GM12878 (cell line): Measurements from ENCODE around the gene RECQL5. TPM values are rescaled to one million over a fixed set of nuclear protein-coding genes. Genes with fewer than 3 reads are reported as not detected.

Experiments used
- ATF7 ChIP-seq: fragments of 450-650 bp; IDR thresholded peaks from 2 replicates; pipeline ENCODE4 v1.6.1; 2016; ENCODE audit warnings: low read depth, mild to moderate bottlenecking
- CHD1 ChIP-seq: IDR thresholded peaks from 2 replicates; pipeline ENCODE4 v1.6.1; 2012; ENCODE audit warnings: low read depth, low read length, improper control_type of control experiment
- CREB1 ChIP-seq: IDR thresholded peaks from 2 replicates; pipeline ENCODE4 v1.6.1; 2012; ENCODE audit warnings: low read depth, mild to moderate bottlenecking, inconsistent platforms
- CREM ChIP-seq: IDR thresholded peaks from 2 replicates; pipeline ENCODE4 v1.6.1; 2014; ENCODE audit warnings: antibody characterized with exemption, low read depth
- EP300 ChIP-seq, 2 experiments: fragments of 150-350 bp in 1 of 2; IDR thresholded peaks; 2 replicates each; pipeline ENCODE4 v1.6.1; 2011 to 2012; ENCODE audit warnings: low read depth in 2 of 2, low read length in 2 of 2, borderline replicate concordance in 1 of 2, improper control_type of control experiment in 1 of 2, inconsistent platforms in 1 of 2; ENCODE audit not compliant: control insufficient read depth in 1 of 2
- FOS ChIP-seq: IDR thresholded peaks from 3 replicates; pipeline ENCODE4 v1.6.1; 2011; ENCODE audit warnings: borderline replicate concordance; ENCODE audit not compliant: insufficient read length; ENCODE audit errors: extremely low read depth
- GATAD2B ChIP-seq: fragments of 450-650 bp; conservative IDR thresholded peaks from 2 replicates; pipeline ENCODE4 v1.6.1; 2017; ENCODE audit warnings: low read depth, mild to moderate bottlenecking, moderate library complexity
- HDGF ChIP-seq: fragments of 450-650 bp; IDR thresholded peaks from 2 replicates; pipeline ENCODE4 v1.6.1; 2016; ENCODE audit warnings: antibody characterized with exemption
- KLF5 ChIP-seq: fragments of 450-650 bp; IDR thresholded peaks from 2 replicates; pipeline ENCODE4 v1.6.1; 2014; ENCODE audit warnings: mild to moderate bottlenecking; ENCODE audit not compliant: partially characterized antibody
- MEF2B ChIP-seq: fragments of 450-650 bp; IDR thresholded peaks from 2 replicates; pipeline ENCODE4 v1.6.1; 2018; ENCODE audit warnings: mild to moderate bottlenecking, moderate library complexity; ENCODE audit not compliant: partially characterized antibody, poor library complexity, severe bottlenecking
- PBX3 ChIP-seq: IDR thresholded peaks from 2 replicates; pipeline ENCODE4 v1.6.1; 2011; ENCODE audit warnings: mild to moderate bottlenecking, low read depth, low read length, moderate library complexity; ENCODE audit not compliant: insufficient replicate concordance
- POLR2A ChIP-seq: IDR thresholded peaks from 2 replicates; pipeline ENCODE4 v1.6.1; 2011; ENCODE audit warnings: low read depth, mild to moderate bottlenecking, low read length
- POLR2AphosphoS2 ChIP-seq: IDR thresholded peaks from 2 replicates; pipeline ENCODE4 v1.6.1; 2011; ENCODE audit warnings: low read depth, mild to moderate bottlenecking, low read length, improper control_type of control experiment, moderate library complexity
- POU2F2 ChIP-seq: IDR thresholded peaks from 3 replicates; pipeline ENCODE4 v1.6.1; 2011; ENCODE audit warnings: low read depth, mild to moderate bottlenecking, low read length, borderline replicate concordance
- REST ChIP-seq: IDR thresholded peaks from 2 replicates; pipeline ENCODE4 v1.6.1; 2012; ENCODE audit warnings: mild to moderate bottlenecking, low read depth, low read length
- RUNX3 ChIP-seq: IDR thresholded peaks from 2 replicates; pipeline ENCODE4 v1.6.1; 2012; ENCODE audit warnings: low read length, inconsistent platforms
- SMAD5 ChIP-seq: IDR thresholded peaks from 2 replicates; pipeline ENCODE4 v1.6.1; 2016; ENCODE audit warnings: antibody characterized with exemption, low read depth
- TARDBP ChIP-seq: IDR thresholded peaks from 2 replicates; pipeline ENCODE4 v1.6.1; 2016; ENCODE audit warnings: borderline replicate concordance
- TBL1XR1 ChIP-seq: IDR thresholded peaks from 2 replicates; pipeline ENCODE4 v1.6.1; 2012; ENCODE audit warnings: low read depth, low read length, improper control_type of control experiment
- ZNF217 ChIP-seq: fragments of 450-650 bp; IDR thresholded peaks from 2 replicates; pipeline ENCODE4 v1.6.1; 2017; ENCODE audit warnings: antibody characterized with exemption, mild to moderate bottlenecking
- polyA plus RNA-seq, 11 experiments: library from polyadenylated mRNA; depleted of rRNA in 4 of 11; unstranded in 6 of 11; stranded (reverse) in 5 of 11; fragments of >200 nt; fragmentation: Nextera tagmentation in 4 of 11; fragmentation: Illumina TruSeq in 1 of 11; extraction: Ambion mirVana in 4 of 11; extraction: Trizol in 1 of 11; gene quantifications; 1 replicate in 1 of 11; 2 replicates in 10 of 11; pipeline versions ENCODE4 v1.2.1 to v1.2.3, GENCODE V29; 2011 to 2016; ENCODE audit warnings: inconsistent platforms in 2 of 11, missing spikeins in 2 of 11, low read depth in 1 of 11
- total RNA-seq, 4 experiments: library from RNA; depleted of rRNA in 3 of 4; stranded (reverse); fragments of >200 nt in 3 of 4; fragmentation: Illumina TruSeq in 1 of 4; extraction: Trizol in 1 of 4; gene quantifications; 2 replicates each; pipeline versions ENCODE4 v1.2.1 to v1.2.3, GENCODE V29; 2013 to 2021
- TF ChIP-seq, protein P1 (sequence below): fragments of 450-650 bp; IDR thresholded peaks from 2 replicates; pipeline ENCODE4 v1.6.1; 2016; ENCODE audit warnings: mild to moderate bottlenecking
- TF ChIP-seq, protein P2 (sequence below): fragments of 450-650 bp; IDR thresholded peaks from 2 replicates; pipeline ENCODE4 v1.6.1; 2017; ENCODE audit warnings: mild to moderate bottlenecking, moderate library complexity

The RECQL5 gene
- total and polyA plus RNA-seq, 10 of the 15 experiments (the other 5 are each of a cell fraction or from before 2014, with no cell fraction given), result 3.6 to 30.6 (median 20.1) TPM

- TF ChIP-seq REST, result no peak
- TF ChIP-seq POLR2A, result no peak
- TF ChIP-seq KLF5, result no peak
- TF ChIP-seq CREM, result peak; percentile 80
- TF ChIP-seq RUNX3, result peak; percentile 61
- peak; percentile 29; the same call in 1 of the 2 replicates for TF ChIP-seq CREB1
- TF ChIP-seq MEF2B, result peak; percentile 85
- TF ChIP-seq TBL1XR1, result 0 out of 2 replicates have a peak, but pooled peaks have one; percentile 54
- TF ChIP-seq, protein P1, sequence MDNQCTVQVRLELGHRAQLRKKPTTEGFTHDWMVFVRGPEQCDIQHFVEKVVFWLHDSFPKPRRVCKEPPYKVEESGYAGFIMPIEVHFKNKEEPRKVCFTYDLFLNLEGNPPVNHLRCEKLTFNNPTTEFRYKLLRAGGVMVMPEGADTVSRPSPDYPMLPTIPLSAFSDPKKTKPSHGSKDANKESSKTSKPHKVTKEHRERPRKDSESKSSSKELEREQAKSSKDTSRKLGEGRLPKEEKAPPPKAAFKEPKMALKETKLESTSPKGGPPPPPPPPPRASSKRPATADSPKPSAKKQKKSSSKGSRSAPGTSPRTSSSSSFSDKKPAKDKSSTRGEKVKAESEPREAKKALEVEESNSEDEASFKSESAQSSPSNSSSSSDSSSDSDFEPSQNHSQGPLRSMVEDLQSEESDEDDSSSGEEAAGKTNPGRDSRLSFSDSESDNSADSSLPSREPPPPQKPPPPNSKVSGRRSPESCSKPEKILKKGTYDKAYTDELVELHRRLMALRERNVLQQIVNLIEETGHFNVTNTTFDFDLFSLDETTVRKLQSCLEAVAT, result no peak
- peak; percentile 41; the same call in 2 of the 3 replicates for TF ChIP-seq POU2F2
- no peak for TF ChIP-seq HDGF
- TF ChIP-seq CHD1, result no peak
- TF ChIP-seq GATAD2B, result no peak
- no peak for TF ChIP-seq SMAD5
- 0 out of 2 replicates have a peak, but pooled peaks have one; percentile 34 for TF ChIP-seq ATF7
- TF ChIP-seq PBX3, result no peak
- no peak for TF ChIP-seq FOS
- TF ChIP-seq, protein P2, sequence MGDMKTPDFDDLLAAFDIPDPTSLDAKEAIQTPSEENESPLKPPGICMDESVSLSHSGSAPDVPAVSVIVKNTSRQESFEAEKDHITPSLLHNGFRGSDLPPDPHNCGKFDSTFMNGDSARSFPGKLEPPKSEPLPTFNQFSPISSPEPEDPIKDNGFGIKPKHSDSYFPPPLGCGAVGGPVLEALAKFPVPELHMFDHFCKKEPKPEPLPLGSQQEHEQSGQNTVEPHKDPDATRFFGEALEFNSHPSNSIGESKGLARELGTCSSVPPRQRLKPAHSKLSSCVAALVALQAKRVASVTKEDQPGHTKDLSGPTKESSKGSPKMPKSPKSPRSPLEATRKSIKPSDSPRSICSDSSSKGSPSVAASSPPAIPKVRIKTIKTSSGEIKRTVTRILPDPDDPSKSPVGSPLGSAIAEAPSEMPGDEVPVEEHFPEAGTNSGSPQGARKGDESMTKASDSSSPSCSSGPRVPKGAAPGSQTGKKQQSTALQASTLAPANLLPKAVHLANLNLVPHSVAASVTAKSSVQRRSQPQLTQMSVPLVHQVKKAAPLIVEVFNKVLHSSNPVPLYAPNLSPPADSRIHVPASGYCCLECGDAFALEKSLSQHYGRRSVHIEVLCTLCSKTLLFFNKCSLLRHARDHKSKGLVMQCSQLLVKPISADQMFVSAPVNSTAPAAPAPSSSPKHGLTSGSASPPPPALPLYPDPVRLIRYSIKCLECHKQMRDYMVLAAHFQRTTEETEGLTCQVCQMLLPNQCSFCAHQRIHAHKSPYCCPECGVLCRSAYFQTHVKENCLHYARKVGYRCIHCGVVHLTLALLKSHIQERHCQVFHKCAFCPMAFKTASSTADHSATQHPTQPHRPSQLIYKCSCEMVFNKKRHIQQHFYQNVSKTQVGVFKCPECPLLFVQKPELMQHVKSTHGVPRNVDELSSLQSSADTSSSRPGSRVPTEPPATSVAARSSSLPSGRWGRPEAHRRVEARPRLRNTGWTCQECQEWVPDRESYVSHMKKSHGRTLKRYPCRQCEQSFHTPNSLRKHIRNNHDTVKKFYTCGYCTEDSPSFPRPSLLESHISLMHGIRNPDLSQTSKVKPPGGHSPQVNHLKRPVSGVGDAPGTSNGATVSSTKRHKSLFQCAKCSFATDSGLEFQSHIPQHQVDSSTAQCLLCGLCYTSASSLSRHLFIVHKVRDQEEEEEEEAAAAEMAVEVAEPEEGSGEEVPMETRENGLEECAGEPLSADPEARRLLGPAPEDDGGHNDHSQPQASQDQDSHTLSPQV, result no peak
- TF ChIP-seq EP300 (IDR thresholded peaks at IDR 0.05; ENCODE audit: borderline replicate concordance in 1 of 2, control insufficient read depth in 1 of 2, low read depth in 2 of 2, low read length in 2 of 2), result 0 out of 4 replicates have a peak, but pooled peaks have one; percentile 11 to 32
- TF ChIP-seq ZNF217, result no peak; the same call in 1 of the 2 replicates
- no peak for TF ChIP-seq TARDBP
- TF ChIP-seq POLR2AphosphoS2, result no peak
Measured at GRCh38 chr17:75664099-75664549, 2.8 kb downstream of the RECQL5 start (continued).
